Gastroesophageal sphincter (tissue), 4 donors: Measurements from ENCODE around the gene LRRIQ3. TPM values are rescaled to one million over a fixed set of nuclear protein-coding genes. Genes with fewer than 3 reads are reported as not detected.

Experiments
- ATAC-seq: fragments of 150-250 bp; one replicate; pipeline ENCODE4 v1.9.1; 2016; ENCODE audit warnings: mild to moderate bottlenecking, moderate library complexity
- H3K27ac ChIP-seq, 4 donors: fragments of 200-600 bp; sonication (generic) in 3 of 4; 1 replicate in 3 of 4; 2 replicates in 1 of 4; pipeline ENCODE4 v1.5.1; 2016 to 2019
- H3K27me3 ChIP-seq: fragments of 200-600 bp; sonication (generic); one replicate; pipeline ENCODE4 v1.5.1; 2019
- H3K36me3 ChIP-seq, 2 donors: fragments of 200-600 bp; sonication (generic); one replicate each; pipeline ENCODE4 v1.5.1; 2019; ENCODE audit warnings: control low read depth in 1 of 2
- H3K4me1 ChIP-seq, 3 donors: fragments of 200-600 bp; sonication (generic); 1 replicate in 2 of 3; 2 replicates in 1 of 3; pipeline ENCODE4 v1.5.1; 2016 to 2019; ENCODE audit warnings: control low read depth in 2 of 3
- H3K4me3 ChIP-seq, 2 donors: fragments of 200-600 bp; sonication (generic); one replicate each; pipeline ENCODE4 v1.5.1; 2019; ENCODE audit warnings: mild to moderate bottlenecking in 1 of 2, moderate library complexity in 1 of 2
- H3K9me3 ChIP-seq, 3 donors: fragments of 200-600 bp; sonication (generic); one replicate each; pipeline ENCODE4 v1.5.1; 2017 to 2019; ENCODE audit warnings: control low read depth in 2 of 3
- CTCF ChIP-seq, 4 experiments: fragments of 200-600 bp in 2 of 4; fragments of 450-650 bp in 2 of 4; sonication (generic) in 1 of 4; IDR thresholded peaks; one replicate each; pipeline ENCODE4 v1.5.1; 2017 to 2019; ENCODE audit warnings: antibody characterized with exemption in 4 of 4, mild to moderate bottlenecking in 2 of 4, moderate library complexity in 2 of 4
- EP300 ChIP-seq: sonication (generic); formaldehyde crosslinking; IDR thresholded peaks from one replicate; pipeline ENCODE4 v1.6.1; 2017; ENCODE audit warnings: antibody characterized with exemption, mild to moderate bottlenecking
- POLR2A ChIP-seq, 2 donors: fragments of 450-650 bp; IDR thresholded peaks; one replicate each; pipeline ENCODE4 v1.6.1; 2017; ENCODE audit warnings: antibody characterized with exemption in 2 of 2, mild to moderate bottlenecking in 2 of 2, moderate library complexity in 1 of 2
- POLR2AphosphoS5 ChIP-seq: sonication (generic); formaldehyde crosslinking; IDR thresholded peaks from one replicate; pipeline ENCODE4 v1.6.1; 2017; ENCODE audit warnings: antibody characterized with exemption
- WGBS, 2 donors: methylation state at CpG; one replicate each; pipeline ENCODE4 v1.1.5; 2018; ENCODE audit warnings: low coverage in 1 of 2; 5-methylcytosine and 5-hydroxymethylcytosine counted together
- total RNA-seq, 4 donors: library from RNA; depleted of rRNA; stranded (reverse); fragments of >200 nt; gene quantifications; one replicate each; pipeline ENCODE4 v1.1.0, GENCODE V29; 2016

LRRIQ3 gene
- total RNA-seq, 4 donors from 2014 or later = 0.16 to 0.54 (median 0.46) TPM; not detected in 1

GRCh38 chr1:74083128-74083527 is 114.8 kb downstream of the LRRIQ3 start:
- ATAC-seq = no peak
- TF ChIP-seq POLR2AphosphoS5 (no peak), EP300 (no peak), POLR2A (IDR thresholded peaks at IDR 0.05) (no peak), CTCF (IDR thresholded peaks at IDR 0.05) (no peak)
- Histone ChIP-seq H3K9me3 (no peaks in the 10 kb centered on the region), H3K27me3 (no peaks in the 10 kb centered on the region), H3K27ac (no peak overlapping the region), H3K4me1 (no peaks in the 10 kb centered on the region), H3K36me3 (no peaks in the 10 kb centered on the region), H3K4me3 (no peak overlapping the region)
- WGBS, 2 donors = 77 to 86% methylated on average over 1 of the region's 1 CpG

- TF ChIP-seq POLR2AphosphoS5 (no peak), EP300 (no peak), CTCF (IDR thresholded peaks at IDR 0.05) (no peak), POLR2A (IDR thresholded peaks at IDR 0.05) (no peak)
Measured at GRCh38 chr1:74065081-74065480, 132.9 kb downstream of the LRRIQ3 start.

GRCh38 chr1:74057719-74058118 is 140.3 kb downstream of the LRRIQ3 start:
- no peaks in the 10 kb centered on the region for H3K27me3 ChIP-seq
- no peaks in the 10 kb centered on the region for H3K9me3 ChIP-seq
- no peak overlapping the region for H3K27ac ChIP-seq
- no peak for TF ChIP-seq EP300
- TF ChIP-seq CTCF (IDR thresholded peaks at IDR 0.05) = no peak
- TF ChIP-seq POLR2AphosphoS5 = no peak
- TF ChIP-seq POLR2A (IDR thresholded peaks at IDR 0.05) = no peak
- H3K4me1 ChIP-seq = no peaks in the 10 kb centered on the region
- no peak overlapping the region for H3K4me3 ChIP-seq
- ATAC-seq = no peak
- H3K36me3 ChIP-seq = no peaks in the 10 kb centered on the region

More at GRCh38 chr1:74065081-74065480, 132.9 kb downstream of the LRRIQ3 start:
- Histone ChIP-seq H3K4me3 (no peak overlapping the region), H3K36me3 (no peaks in the 10 kb centered on the region), H3K27me3 (no peaks in the 10 kb centered on the region), H3K4me1 (no peaks in the 10 kb centered on the region), H3K27ac (no peak overlapping the region), H3K9me3 (no peaks in the 10 kb centered on the region)
- ATAC-seq = no peak

- H3K27ac ChIP-seq = no peak overlapping the region
- no peaks in the 10 kb centered on the region for H3K36me3 ChIP-seq
- no peaks in the 10 kb centered on the region for H3K27me3 ChIP-seq
- no peak for ATAC-seq
- H3K9me3 ChIP-seq = no peaks in the 10 kb centered on the region
- WGBS, 2 donors = 33 to 40% methylated on average over 1 of the region's 1 CpG
- no peaks in the 10 kb centered on the region for H3K4me1 ChIP-seq
- no peak overlapping the region for H3K4me3 ChIP-seq
- TF ChIP-seq CTCF (IDR thresholded peaks at IDR 0.05) = no peak
- no peak for TF ChIP-seq EP300
- no peak for TF ChIP-seq POLR2A (IDR thresholded peaks at IDR 0.05)
- no peak for TF ChIP-seq POLR2AphosphoS5
Measured at GRCh38 chr1:74053407-74053806, 144.6 kb downstream of the LRRIQ3 start.

GRCh38 chr1:74050386-74050785 is 147.6 kb downstream of the LRRIQ3 start:
- Histone ChIP-seq H3K4me1 (no peaks in the 10 kb centered on the region), H3K4me3 (no peak overlapping the region), H3K9me3 (peaks cover 0 to 10% (median 0%) of the 10 kb centered on the region in 3 donors), H3K36me3 (no peaks in the 10 kb centered on the region), H3K27me3 (no peaks in the 10 kb centered on the region), H3K27ac (no peak overlapping the region)
- no peak for TF ChIP-seq EP300
- TF ChIP-seq POLR2A (IDR thresholded peaks at IDR 0.05) = no peak
- no peak for TF ChIP-seq POLR2AphosphoS5
- TF ChIP-seq CTCF (IDR thresholded peaks at IDR 0.05) = no peak
- no peak for ATAC-seq
- 34 to 46% methylated on average over 2 of the region's 2 CpGs for WGBS, 2 donors
